Fibroblast of pulmonary artery (primary cell): ENCODE measurements around the gene CMTM4.

ENCODE experiments used
- DNase-seq: peaks from one replicate; pipeline ENCODE4 v3.0.0-alpha.2; 2010; ENCODE audit warnings: low read depth
- H3K4me3 ChIP-seq: replicated peaks from 2 replicates; pipeline ENCODE4 v1.5.1; 2011; ENCODE audit warnings: low read depth, mild to moderate bottlenecking, control low read depth, low read length, moderate library complexity
- TF ChIP-seq, protein P1 (sequence below): IDR thresholded peaks from 2 replicates; pipeline ENCODE4 v1.5.1; 2011; ENCODE audit warnings: mild to moderate bottlenecking, control low read depth, low read length, inconsistent platforms; ENCODE audit errors: missing control alignments

CMTM4 gene

GRCh38 chr16:66695935-66696668, 441 bp downstream of the CMTM4 start:
- DNase-seq, result peak; percentile 15
- TF ChIP-seq, protein P1, sequence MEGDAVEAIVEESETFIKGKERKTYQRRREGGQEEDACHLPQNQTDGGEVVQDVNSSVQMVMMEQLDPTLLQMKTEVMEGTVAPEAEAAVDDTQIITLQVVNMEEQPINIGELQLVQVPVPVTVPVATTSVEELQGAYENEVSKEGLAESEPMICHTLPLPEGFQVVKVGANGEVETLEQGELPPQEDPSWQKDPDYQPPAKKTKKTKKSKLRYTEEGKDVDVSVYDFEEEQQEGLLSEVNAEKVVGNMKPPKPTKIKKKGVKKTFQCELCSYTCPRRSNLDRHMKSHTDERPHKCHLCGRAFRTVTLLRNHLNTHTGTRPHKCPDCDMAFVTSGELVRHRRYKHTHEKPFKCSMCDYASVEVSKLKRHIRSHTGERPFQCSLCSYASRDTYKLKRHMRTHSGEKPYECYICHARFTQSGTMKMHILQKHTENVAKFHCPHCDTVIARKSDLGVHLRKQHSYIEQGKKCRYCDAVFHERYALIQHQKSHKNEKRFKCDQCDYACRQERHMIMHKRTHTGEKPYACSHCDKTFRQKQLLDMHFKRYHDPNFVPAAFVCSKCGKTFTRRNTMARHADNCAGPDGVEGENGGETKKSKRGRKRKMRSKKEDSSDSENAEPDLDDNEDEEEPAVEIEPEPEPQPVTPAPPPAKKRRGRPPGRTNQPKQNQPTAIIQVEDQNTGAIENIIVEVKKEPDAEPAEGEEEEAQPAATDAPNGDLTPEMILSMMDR, result no peak
- peak overlapping the region; percentile 61 for H3K4me3 ChIP-seq

- DNase-seq, result no peak
- peak overlapping the region; percentile 61 for H3K4me3 ChIP-seq
- TF ChIP-seq, protein P1, result no peak
Observed at GRCh38 chr16:66695471-66695934, 1.0 kb downstream of the CMTM4 start.

DNA sequence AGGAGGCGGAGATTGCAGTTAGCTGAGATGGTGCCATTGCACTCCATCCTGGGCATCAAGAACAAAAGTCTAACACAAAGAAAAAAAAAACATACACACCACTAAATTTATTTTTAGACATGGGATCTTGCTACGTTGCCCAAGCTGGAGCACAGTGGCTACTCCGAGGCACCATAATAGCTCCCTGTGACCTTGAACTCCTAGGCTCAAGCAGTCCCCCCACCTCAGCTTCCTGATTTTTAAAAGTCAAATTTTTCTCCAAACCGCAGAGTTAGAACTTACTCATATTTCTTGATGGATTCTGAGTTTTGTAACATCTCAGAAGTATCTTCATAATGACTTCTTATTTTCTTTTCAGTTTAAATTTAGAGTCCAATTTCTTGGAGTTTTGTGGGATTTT, 3.4 kb downstream of the CMTM4 start:
- TF ChIP-seq, protein P1, result no peak
- DNase-seq, result no peak
- H3K4me3 ChIP-seq, result no peak overlapping the region

DNA sequence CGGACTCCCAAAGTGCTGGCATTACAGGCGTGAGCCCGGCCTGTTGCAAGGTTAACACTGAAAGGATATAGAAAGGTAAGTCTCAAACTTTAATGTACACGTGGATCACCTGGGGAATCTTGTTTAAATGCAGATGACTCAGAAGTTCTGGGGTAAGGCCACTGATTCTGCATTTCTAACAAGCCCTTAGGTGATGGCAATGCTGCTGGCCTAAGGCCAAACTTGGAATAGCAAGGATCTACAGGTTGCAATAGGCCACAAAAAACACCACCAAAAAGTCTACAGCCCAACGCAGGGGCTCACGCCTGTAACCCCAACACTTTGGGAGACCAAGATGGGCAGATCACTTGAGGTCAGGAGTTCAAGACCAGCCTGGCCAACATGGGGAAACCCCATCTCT, 4.2 kb downstream of the CMTM4 start:
- TF ChIP-seq, protein P1, result no peak
- no peak for DNase-seq

GRCh38 chr16:66691234-66691633, 5.3 kb downstream of the CMTM4 start:
- TF ChIP-seq, protein P1, result no peak
- no peak for DNase-seq
- no peak overlapping the region for H3K4me3 ChIP-seq

More for the DNA sequence above, 4.2 kb downstream of the CMTM4 start:
- H3K4me3 ChIP-seq, result no peak overlapping the region

DNA sequence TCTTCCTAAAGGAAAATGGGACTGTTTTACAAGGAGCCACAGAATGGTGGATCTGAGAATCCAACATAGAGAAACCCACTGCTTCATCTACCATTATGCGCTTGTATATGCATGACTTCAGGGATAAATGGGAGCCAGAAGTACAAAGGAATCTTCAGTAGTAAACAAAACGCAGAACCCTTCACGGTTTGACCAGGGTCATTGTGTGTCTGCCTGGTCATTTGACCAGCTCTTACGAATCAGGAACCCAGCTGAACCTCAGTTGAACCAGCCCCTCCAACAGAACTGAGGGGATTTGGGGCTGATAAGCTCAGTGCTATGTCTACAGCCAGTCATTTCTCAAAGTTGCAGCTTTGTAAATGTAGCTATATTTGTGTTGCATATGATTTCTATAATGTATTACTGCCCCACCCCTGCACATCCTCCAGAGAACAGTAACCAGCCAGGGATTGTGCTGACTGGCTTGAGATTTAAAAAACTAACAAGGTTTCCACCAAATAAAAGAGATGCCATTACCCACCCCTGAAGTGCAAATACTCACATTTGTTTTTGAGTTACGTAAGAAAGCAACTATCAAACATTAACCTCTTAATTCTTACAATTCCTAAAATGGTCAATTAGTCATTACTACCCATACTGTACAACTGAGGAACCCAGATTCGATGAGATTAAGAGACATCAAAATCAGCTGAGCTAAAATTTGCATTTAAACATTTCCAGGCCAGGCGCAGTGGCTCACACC, 6.3 kb downstream of the CMTM4 start:
- no peak for DNase-seq
- H3K4me3 ChIP-seq, result no peak overlapping the region
- TF ChIP-seq, protein P1, result no peak
